Measurements from ENCODE around the gene AKT1S1.
A peak's percentile ranks its signal among the peaks of the same experiment; 100 is the strongest.

Gene AKT1S1

DNA sequence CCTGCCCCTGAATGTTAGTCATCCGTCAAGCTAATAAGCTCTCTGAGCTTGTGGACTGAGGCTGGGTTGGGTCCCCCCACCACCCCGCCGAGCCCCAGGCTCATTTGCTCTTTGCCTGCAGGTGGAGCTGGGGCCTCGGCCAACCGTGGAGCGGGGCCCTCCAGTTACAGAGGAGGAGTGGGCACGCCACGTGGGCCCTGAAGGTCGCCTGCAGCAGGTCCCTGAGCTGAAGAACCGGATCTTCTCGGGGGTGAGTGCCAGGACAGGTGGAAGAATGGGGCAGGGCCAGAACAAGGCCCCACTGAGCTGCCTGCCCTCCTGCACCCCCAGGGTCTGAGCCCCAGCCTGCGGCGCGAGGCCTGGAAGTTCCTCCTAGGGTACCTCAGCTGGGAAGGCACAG, 5.5 kb upstream of the AKT1S1 start:
- in situ Hi-C loops (cut with MboI; ENCODE audit: low sequenced_read_pairs) = no loop called here
- Histone ChIP-seq H3K4me3 (no peak overlapping the region), H3K9me3 (no peaks in the 10 kb centered on the region), H3K27me3 (ENCODE audit: low read depth) (no peaks in the 10 kb centered on the region), H3K36me3 (replicated peaks) (peaks cover 42% of the 10 kb centered on the region), H3K4me1 (peaks cover 5% of the 10 kb centered on the region)
- DNase-seq (ENCODE audit: low spot score in 2 of 2) = no peak

GRCh38 chr19:49881672-49882394, 4.7 kb upstream of the AKT1S1 start:
- H3K27me3 ChIP-seq (ENCODE audit: low read depth) = no peaks in the 10 kb centered on the region
- DNase-seq (ENCODE audit: low spot score in 2 of 2) = no peak
- no peaks in the 10 kb centered on the region for H3K9me3 ChIP-seq
- in situ Hi-C loops (cut with MboI; ENCODE audit: low sequenced_read_pairs) = no loop called here
- H3K4me3 ChIP-seq = no peak overlapping the region
- peaks cover 42% of the 10 kb centered on the region for H3K36me3 ChIP-seq (replicated peaks)
- peaks cover 5% of the 10 kb centered on the region for H3K4me1 ChIP-seq

DNA sequence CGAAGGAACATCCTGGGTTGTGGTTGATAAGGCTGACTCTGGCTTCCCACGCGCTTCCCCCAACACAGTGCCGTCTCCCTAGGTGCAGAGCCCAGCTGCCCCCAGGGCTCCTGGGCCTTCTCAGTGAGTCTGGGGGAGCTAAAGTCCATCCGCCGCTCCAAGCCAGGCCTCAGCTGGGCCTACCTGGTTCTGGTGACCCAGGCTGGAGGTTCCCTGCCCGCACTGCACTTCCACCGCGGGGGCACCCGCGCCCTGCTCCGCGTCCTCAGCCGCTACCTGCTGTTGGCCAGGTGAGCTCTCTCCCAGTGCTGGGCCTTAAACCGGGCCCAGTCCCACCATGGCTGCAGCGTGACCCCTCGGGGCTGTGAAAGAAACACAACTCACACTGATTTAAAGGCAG, 4.0 kb upstream of the AKT1S1 start:
- Histone ChIP-seq H3K27me3 (ENCODE audit: low read depth) (no peaks in the 10 kb centered on the region), H3K4me1 (peaks cover 5% of the 10 kb centered on the region), H3K36me3 (replicated peaks) (peaks cover 42% of the 10 kb centered on the region), H3K4me3 (no peak overlapping the region), H3K9me3 (no peaks in the 10 kb centered on the region)
- in situ Hi-C loops (cut with MboI; ENCODE audit: low sequenced_read_pairs) = no loop called here
- no peak for DNase-seq (ENCODE audit: low spot score in 2 of 2)

- in situ Hi-C loops (cut with MboI; ENCODE audit: low sequenced_read_pairs) = no loop called here
- DNase-seq (ENCODE audit: low spot score in 2 of 2) = no peak
- Histone ChIP-seq H3K36me3 (replicated peaks) (peaks cover 42% of the 10 kb centered on the region), H3K4me1 (peaks cover 5% of the 10 kb centered on the region), H3K4me3 (no peak overlapping the region), H3K9me3 (no peaks in the 10 kb centered on the region), H3K27me3 (ENCODE audit: low read depth) (no peaks in the 10 kb centered on the region)
Observed at GRCh38 chr19:49880162-49880869, 3.2 kb upstream of the AKT1S1 start.

- in situ Hi-C loops (cut with MboI; ENCODE audit: low sequenced_read_pairs) = no loop called here
- Histone ChIP-seq H3K4me3 (no peak overlapping the region), H3K27me3 (ENCODE audit: low read depth) (no peaks in the 10 kb centered on the region), H3K4me1 (peaks cover 5% of the 10 kb centered on the region), H3K36me3 (replicated peaks) (peaks cover 37% of the 10 kb centered on the region), H3K9me3 (no peaks in the 10 kb centered on the region)
- DNase-seq (ENCODE audit: low spot score in 2 of 2) = no peak
Observed at GRCh38 chr19:49879243-49879963, 2.2 kb upstream of the AKT1S1 start.

GRCh38 chr19:49878744-49879070, 1.6 kb upstream of the AKT1S1 start:
- Histone ChIP-seq H3K36me3 (replicated peaks) (peaks cover 31% of the 10 kb centered on the region), H3K4me3 (peak overlapping the region; percentile 99), H3K9me3 (no peaks in the 10 kb centered on the region), H3K27me3 (ENCODE audit: low read depth) (no peaks in the 10 kb centered on the region), H3K4me1 (peaks cover 5% of the 10 kb centered on the region)
- no peak for DNase-seq (ENCODE audit: low spot score in 2 of 2)
- in situ Hi-C loops (cut with MboI; ENCODE audit: low sequenced_read_pairs) = no loop called here

DNA sequence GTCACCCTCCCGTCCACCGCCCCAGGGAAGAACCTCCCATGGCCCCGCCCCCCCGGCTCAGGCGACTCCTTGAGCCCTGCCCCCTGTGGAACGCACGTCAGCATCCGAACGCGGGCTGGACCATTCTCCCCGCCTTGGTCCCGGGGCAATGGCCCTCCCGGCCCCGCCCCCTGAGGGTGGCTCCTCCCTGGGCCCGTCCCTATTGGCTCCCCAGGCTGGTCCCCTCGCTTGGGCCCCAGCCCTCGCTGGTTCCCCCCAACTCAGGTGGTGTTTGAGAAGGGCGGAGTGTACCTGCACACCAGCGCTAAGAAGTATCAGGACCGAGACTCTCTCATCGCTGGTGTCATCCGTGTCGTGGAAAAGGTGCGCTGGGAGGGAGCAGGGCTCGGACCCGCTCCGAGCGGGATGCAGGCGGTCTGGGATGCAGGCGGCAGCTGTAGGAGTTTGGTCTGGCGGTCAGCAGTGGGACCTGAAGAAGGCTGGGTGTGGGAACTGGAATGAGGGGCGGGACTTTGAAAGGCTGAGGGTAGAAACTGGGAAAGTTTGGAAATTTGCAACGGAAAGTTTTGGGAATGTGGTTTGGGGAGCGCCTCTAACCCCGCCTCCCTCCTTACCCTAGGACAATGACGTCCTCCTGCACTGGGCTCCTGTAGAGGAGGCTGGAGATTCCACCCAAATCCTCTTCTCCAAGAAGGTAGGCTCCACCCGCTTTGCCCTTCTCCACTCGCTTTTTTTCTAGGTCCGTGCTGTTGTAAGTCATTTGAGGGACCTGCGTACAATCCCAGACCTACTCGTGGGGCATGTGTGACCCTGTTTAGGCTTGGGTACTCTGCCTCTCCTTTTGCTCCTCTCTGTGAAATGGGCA, 956 bp upstream of the AKT1S1 start:
- in situ Hi-C loops (cut with MboI; ENCODE audit: low sequenced_read_pairs) = no loop called here
- peak; percentile 91 to 99 for DNase-seq (ENCODE audit: low spot score in 2 of 2)
- no peaks in the 10 kb centered on the region for H3K9me3 ChIP-seq
- H3K27me3 ChIP-seq (ENCODE audit: low read depth) = no peaks in the 10 kb centered on the region
- H3K36me3 ChIP-seq (replicated peaks) = peaks cover 28% of the 10 kb centered on the region
- peak overlapping the region; percentile 99 for H3K4me3 ChIP-seq
- peaks cover 5% of the 10 kb centered on the region for H3K4me1 ChIP-seq

GRCh38 chr19:49876422-49877019, 634 bp downstream of the AKT1S1 start:
- in situ Hi-C loops (cut with MboI; ENCODE audit: low sequenced_read_pairs) = no loop called here
- Histone ChIP-seq H3K4me1 (peaks cover 5% of the 10 kb centered on the region), H3K9me3 (no peaks in the 10 kb centered on the region), H3K36me3 (replicated peaks) (peaks cover 15% of the 10 kb centered on the region), H3K27me3 (ENCODE audit: low read depth) (no peaks in the 10 kb centered on the region), H3K4me3 (peak overlapping the region; percentile 99)
- DNase-seq (ENCODE audit: low spot score in 2 of 2) = peak; percentile 96 to 98

- Histone ChIP-seq H3K4me3 (peak overlapping the region; percentile 99), H3K27me3 (ENCODE audit: low read depth) (no peaks in the 10 kb centered on the region), H3K4me1 (peaks cover 5% of the 10 kb centered on the region), H3K36me3 (replicated peaks) (peaks cover 10% of the 10 kb centered on the region), H3K9me3 (no peaks in the 10 kb centered on the region)
- in situ Hi-C loops (cut with MboI; ENCODE audit: low sequenced_read_pairs) = no loop called here
- peak in 1 of 2 experiments; percentile 78 for DNase-seq (ENCODE audit: low spot score in 2 of 2)
Observed at GRCh38 chr19:49875857-49876421, 1.2 kb downstream of the AKT1S1 start.

GRCh38 chr19:49875177-49875576, 2.0 kb downstream of the AKT1S1 start:
- Histone ChIP-seq H3K4me1 (peaks cover 9% of the 10 kb centered on the region), H3K4me3 (peak overlapping the region; percentile 99), H3K27me3 (ENCODE audit: low read depth) (no peaks in the 10 kb centered on the region), H3K36me3 (replicated peaks) (peaks cover 8% of the 10 kb centered on the region), H3K9me3 (no peaks in the 10 kb centered on the region)
- no peak for DNase-seq (ENCODE audit: low spot score in 2 of 2)
- in situ Hi-C loops (cut with MboI; ENCODE audit: low sequenced_read_pairs) = no loop called here

DNA sequence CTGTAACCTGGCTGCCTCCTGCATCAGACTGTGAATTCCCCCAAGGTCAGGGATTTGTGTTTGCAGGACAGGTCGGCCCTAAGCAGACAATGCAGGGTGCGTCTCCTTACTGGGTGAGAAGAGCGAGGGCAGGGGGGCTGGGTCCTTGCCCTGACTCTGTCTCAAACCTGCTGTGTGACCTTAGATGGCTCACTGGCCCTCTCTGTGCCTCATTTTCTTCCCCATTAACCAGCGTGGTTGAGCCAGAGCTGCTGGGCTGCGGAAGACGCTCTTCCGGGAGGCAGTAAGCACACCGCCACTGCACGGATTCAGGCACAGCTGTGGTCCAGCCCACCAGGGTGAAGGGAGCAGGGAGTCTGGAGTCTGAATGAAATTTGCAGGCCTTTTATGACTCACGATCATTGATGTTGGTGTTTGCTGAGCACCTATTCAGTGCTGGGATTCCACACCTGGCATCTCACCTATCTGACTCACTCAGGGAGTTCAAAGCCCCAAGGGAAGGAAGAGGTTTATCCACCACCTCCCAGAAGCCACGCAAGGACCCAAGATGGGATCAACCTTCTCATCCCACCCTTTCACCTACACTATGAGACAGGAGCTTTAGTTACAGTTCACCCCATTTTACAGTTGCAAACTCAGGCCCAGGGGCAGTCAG, 2.5 kb downstream of the AKT1S1 start:
- DNase-seq (ENCODE audit: low spot score in 2 of 2) = no peak
- H3K4me3 ChIP-seq = no peak overlapping the region
- H3K36me3 ChIP-seq (replicated peaks) = peaks cover 5% of the 10 kb centered on the region
- in situ Hi-C loops (cut with MboI; ENCODE audit: low sequenced_read_pairs) = loop anchor here (25.0 kb wide), 1 partner anchor 387 kb away; the partner anchor contains the start of genes RPL13A and RPS11
- H3K4me1 ChIP-seq = peaks cover 12% of the 10 kb centered on the region
- no peaks in the 10 kb centered on the region for H3K27me3 ChIP-seq (ENCODE audit: low read depth)
- no peaks in the 10 kb centered on the region for H3K9me3 ChIP-seq

DNA sequence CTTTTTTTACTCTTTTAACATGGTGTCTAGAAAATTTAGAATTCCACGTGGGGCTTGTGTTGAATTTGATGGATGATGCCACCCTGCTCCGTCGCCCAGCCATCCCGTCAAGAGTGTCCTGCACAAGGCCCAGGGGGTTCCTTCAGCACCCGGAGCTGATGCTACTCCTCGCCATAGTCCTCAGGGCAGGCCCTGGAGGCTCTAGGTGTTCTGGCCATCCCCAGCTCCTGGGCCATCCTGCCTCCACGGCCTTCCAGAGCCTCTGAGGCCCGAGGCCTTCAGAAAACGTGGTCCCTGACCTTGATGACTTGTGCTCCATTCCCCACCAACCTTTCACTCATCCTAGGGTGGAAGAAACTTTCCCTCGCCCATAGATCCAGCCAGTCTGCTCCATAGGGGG, 3.3 kb downstream of the AKT1S1 start:
- in situ Hi-C loops (cut with MboI; ENCODE audit: low sequenced_read_pairs) = loop anchor here (25.0 kb wide), 1 partner anchor 387 kb away; the partner anchor contains the start of genes RPL13A and RPS11
- H3K36me3 ChIP-seq (replicated peaks) = peaks cover 5% of the 10 kb centered on the region
- H3K4me3 ChIP-seq = no peak overlapping the region

More for the DNA sequence above, 3.3 kb downstream of the AKT1S1 start:
- Histone ChIP-seq H3K4me1 (peaks cover 12% of the 10 kb centered on the region), H3K27me3 (ENCODE audit: low read depth) (no peaks in the 10 kb centered on the region), H3K9me3 (no peaks in the 10 kb centered on the region)
- no peak for DNase-seq (ENCODE audit: low spot score in 2 of 2)
